Measurements from ENCODE around the gene NANS.
"Not testable (repeated sequence)": the region's sequence is repeated elsewhere in the genome, so short reads cannot be mapped to it uniquely, and the experiment has no call there.

Gene NANS

GRCh38 chr9:98080326-98080725, 23.8 kb downstream of the NANS start:
- DNase-seq = no peak

- DNase-seq = no peak
Measured at GRCh38 chr9:98080780-98081179, 24.2 kb downstream of the NANS start.

- peak; percentile 16 for DNase-seq
Measured at GRCh38 chr9:98081477-98082219, 25.1 kb downstream of the NANS start.

GRCh38 chr9:98083061-98083501, 26.5 kb downstream of the NANS start:
- no peak for DNase-seq

- no peak for DNase-seq
Measured at GRCh38 chr9:98083566-98084183, 27.1 kb downstream of the NANS start.

GRCh38 chr9:98084396-98084795, 27.9 kb downstream of the NANS start:
- no peak for DNase-seq

- DNase-seq = no peak
Measured at GRCh38 chr9:98085058-98085457, 28.5 kb downstream of the NANS start.

- DNase-seq = no peak
Measured at GRCh38 chr9:98085944-98086343, 29.4 kb downstream of the NANS start.

GRCh38 chr9:98086461-98086860, 29.9 kb downstream of the NANS start:
- no peak for DNase-seq

- no peak for DNase-seq
Measured at GRCh38 chr9:98087420-98088354, 31.2 kb downstream of the NANS start.

- DNase-seq = not testable (repeated sequence)
Measured at GRCh38 chr9:98090674-98091073, 34.1 kb downstream of the NANS start.

GRCh38 chr9:98091735-98092612, 35.4 kb downstream of the NANS start:
- DNase-seq = no peak

GRCh38 chr9:98092613-98092931, 36.0 kb downstream of the NANS start:
- no peak for DNase-seq

- no peak for DNase-seq
Measured at GRCh38 chr9:98094316-98094715, 37.8 kb downstream of the NANS start.

GRCh38 chr9:98094851-98095250, 38.3 kb downstream of the NANS start:
- no peak for DNase-seq

GRCh38 chr9:98095401-98095800, 38.9 kb downstream of the NANS start:
- no peak for DNase-seq

GRCh38 chr9:98096091-98096490, 39.6 kb downstream of the NANS start:
- DNase-seq = no peak

GRCh38 chr9:98097836-98098235, 41.3 kb downstream of the NANS start:
- DNase-seq = peak; percentile 49

- DNase-seq = peak; percentile 30
Measured at GRCh38 chr9:98099346-98099745, 42.8 kb downstream of the NANS start.

GRCh38 chr9:98099898-98100297, 43.4 kb downstream of the NANS start:
- no peak for DNase-seq

- no peak for DNase-seq
Measured at GRCh38 chr9:98100456-98100855, 43.9 kb downstream of the NANS start.

- no peak for DNase-seq
Measured at GRCh38 chr9:98101416-98101815, 44.9 kb downstream of the NANS start.

GRCh38 chr9:98101868-98102273, 45.3 kb downstream of the NANS start:
- peak; percentile 72 for DNase-seq
